BJ (cell line): ENCODE data around the gene KIF15. TPM values are rescaled to one million over a fixed set of nuclear protein-coding genes. Genes with fewer than 3 reads are reported as not detected.

Experiments used
- CTCF ChIA-PET: fragments of 350-600 bp; formaldehyde crosslinking; extraction: SDS; loops from one replicate; lab custom pipeline; 2021; ENCODE audit warnings: antibody characterized with exemption, inconsistent platforms; lab: Yijun Ruan, JAX
- POLR2A ChIA-PET: fragments of 300-600 bp; sonication (Branson Sonifier 250); formaldehyde crosslinking; extraction: SDS; loops from one replicate; lab custom pipeline; 2021; ENCODE audit warnings: antibody characterized with exemption; lab: Charles Lee
- DNase-seq: peaks from one replicate; pipeline ENCODE4 v3.0.0-alpha.2; 2011; ENCODE audit warnings: low read depth
- H3K27me3 ChIP-seq: 2 replicates; pipeline ENCODE4 v1.6.0; 2011; ENCODE audit warnings: low read length; ENCODE audit not compliant: control insufficient read depth, insufficient read depth
- H3K36me3 ChIP-seq: 2 replicates; pipeline ENCODE4 v1.5.1; 2011; ENCODE audit warnings: low read length; ENCODE audit not compliant: control insufficient read depth, insufficient read depth
- H3K4me3 ChIP-seq: 2 replicates; pipeline ENCODE4 v1.5.1; 2011; ENCODE audit warnings: low read depth, mild to moderate bottlenecking, control low read depth, low read length
- polyA plus RNA-seq: library from polyadenylated mRNA; depleted of rRNA; stranded (reverse); fragments of >200 nt; gene quantifications from 2 replicates; pipeline ENCODE4 v1.2.3, GENCODE V29; 2011
- TF ChIP-seq, protein P1 (sequence below): IDR thresholded peaks from 2 replicates; pipeline ENCODE4 v1.5.1; 2011; ENCODE audit warnings: low read depth, mild to moderate bottlenecking, control low read depth, inconsistent platforms, low read length, moderate library complexity; ENCODE audit not compliant: insufficient read depth

Gene KIF15
- polyA plus RNA-seq, 1 experiment: 2.0 TPM

DNA sequence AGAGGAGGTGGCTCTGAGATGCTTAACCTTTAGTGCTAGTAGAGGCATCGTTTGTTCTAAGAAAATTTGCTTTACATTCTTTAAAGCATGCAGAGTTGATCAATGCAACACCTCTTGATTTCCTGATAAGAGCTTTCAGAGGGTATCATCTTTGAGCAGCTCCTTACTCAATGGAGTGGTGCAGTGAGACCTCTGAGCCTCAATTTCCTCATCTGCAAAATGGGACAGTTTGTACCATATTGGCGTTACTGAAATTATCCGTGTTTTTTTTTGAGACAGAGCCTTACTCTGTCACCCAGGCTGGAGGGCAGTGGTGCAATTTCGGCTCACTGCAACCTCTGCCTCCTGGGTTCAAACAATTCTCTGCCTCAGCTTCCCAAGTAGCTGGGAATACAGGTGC, 98.5 kb downstream of the KIF15 start:
- no peak for DNase-seq
- ChIA-PET POLR2A (interaction anchor here (0.6 kb wide), 1 partner anchor 57 kb away, joined by 3 read pairs; no protein-coding TSS in a partner anchor), CTCF (no interaction called here)

DNA sequence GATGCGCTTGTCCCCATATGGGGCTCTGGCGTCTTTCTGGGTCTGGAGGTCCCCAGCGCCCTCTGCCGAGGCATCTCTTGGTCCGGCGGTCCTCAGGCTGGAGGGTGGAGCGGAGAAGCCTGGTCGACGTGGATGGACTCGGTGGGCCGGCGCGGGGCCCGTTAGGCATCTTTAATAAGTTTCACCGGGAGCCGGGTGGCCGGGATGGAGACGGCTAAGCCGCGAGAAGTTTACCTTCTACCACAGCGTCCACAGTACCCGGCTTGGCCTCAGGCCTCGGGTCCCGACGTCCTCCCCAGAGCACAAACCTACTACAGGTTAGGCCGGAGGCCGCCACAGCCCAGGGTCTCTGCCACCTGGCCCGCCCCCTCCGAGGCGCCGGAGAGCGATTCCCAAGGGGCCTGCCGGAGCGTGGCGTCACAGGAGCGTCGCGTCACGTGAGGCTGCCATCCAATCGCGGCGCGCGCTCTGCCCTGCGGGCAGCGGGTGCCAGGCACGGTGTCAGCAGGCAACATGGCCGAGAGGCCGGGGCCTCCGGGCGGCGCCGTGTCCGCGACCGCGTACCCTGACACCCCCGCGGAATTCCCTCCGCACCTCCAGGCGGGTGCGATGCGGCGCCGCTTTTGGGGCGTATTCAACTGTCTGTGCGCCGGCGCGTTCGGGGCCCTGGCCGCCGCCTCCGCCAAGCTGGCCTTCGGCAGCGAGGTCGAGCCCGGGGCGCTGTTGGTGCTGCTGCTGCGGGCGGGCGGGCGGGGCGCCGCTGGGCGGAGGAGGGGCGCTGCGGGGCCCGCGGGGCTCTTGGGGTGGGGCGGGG, 100.0 kb downstream of the KIF15 start, which contains the start of gene TMEM42:
Gene TMEM42 (plus strand): TSS at position 501 of the 814 bp plus-strand sequence. CDS start 13 bp downstream, at position 514.
- Histone ChIP-seq H3K4me3 (peak within 1 kb of the TSS; percentile 71), H3K27me3 (no peaks in the 10 kb centered on the region), H3K36me3 (peaks cover 3% of the 10 kb centered on the region)
- DNase-seq: peak; percentile 44
- TF ChIP-seq, protein P1, sequence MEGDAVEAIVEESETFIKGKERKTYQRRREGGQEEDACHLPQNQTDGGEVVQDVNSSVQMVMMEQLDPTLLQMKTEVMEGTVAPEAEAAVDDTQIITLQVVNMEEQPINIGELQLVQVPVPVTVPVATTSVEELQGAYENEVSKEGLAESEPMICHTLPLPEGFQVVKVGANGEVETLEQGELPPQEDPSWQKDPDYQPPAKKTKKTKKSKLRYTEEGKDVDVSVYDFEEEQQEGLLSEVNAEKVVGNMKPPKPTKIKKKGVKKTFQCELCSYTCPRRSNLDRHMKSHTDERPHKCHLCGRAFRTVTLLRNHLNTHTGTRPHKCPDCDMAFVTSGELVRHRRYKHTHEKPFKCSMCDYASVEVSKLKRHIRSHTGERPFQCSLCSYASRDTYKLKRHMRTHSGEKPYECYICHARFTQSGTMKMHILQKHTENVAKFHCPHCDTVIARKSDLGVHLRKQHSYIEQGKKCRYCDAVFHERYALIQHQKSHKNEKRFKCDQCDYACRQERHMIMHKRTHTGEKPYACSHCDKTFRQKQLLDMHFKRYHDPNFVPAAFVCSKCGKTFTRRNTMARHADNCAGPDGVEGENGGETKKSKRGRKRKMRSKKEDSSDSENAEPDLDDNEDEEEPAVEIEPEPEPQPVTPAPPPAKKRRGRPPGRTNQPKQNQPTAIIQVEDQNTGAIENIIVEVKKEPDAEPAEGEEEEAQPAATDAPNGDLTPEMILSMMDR: peak; percentile 51
- ChIA-PET CTCF (interaction anchor here (2.8 kb wide), 1 partner anchor 53 kb away, joined by 10 read pairs; no protein-coding TSS in a partner anchor), POLR2A (no interaction called here)

More for the DNA sequence above, 98.5 kb downstream of the KIF15 start:
- Histone ChIP-seq H3K36me3 (peaks cover 2% of the 10 kb centered on the region), H3K27me3 (no peaks in the 10 kb centered on the region), H3K4me3 (no peak overlapping the region)
- TF ChIP-seq, protein P1: no peak

DNA sequence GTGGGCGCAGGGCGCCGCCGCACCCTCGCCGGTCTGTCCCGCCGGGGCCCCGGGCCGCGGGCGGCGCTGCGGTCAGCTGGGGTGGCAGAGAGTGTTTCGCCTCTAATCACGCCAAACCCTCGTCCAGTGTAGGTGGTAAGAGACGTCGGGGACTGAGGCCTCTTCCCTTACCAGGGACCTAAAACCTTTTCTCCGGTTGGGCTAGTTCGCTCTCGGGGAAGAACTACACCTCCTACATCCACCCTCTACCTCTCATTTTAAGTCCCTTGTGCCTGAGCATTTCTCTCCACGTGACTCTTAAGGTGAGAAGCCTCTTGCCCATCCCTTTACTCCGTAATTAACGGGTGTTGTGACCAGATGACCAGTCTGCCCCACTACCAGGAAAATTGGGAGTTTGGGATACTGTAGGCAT, 100.6 kb downstream of the KIF15 start:
- ChIA-PET CTCF (interaction anchor here (2.8 kb wide), 1 partner anchor 52 kb away, joined by 10 read pairs; no protein-coding TSS in a partner anchor), POLR2A (interaction anchor here (0.8 kb wide), 1 partner anchor 52 kb away, joined by 16 read pairs; no protein-coding TSS in a partner anchor)
- no peak for DNase-seq
- peaks cover 3% of the 10 kb centered on the region for H3K36me3 ChIP-seq
- TF ChIP-seq, protein P1: no peak
- no peaks in the 10 kb centered on the region for H3K27me3 ChIP-seq
- peak overlapping the region; percentile 71 for H3K4me3 ChIP-seq

DNA sequence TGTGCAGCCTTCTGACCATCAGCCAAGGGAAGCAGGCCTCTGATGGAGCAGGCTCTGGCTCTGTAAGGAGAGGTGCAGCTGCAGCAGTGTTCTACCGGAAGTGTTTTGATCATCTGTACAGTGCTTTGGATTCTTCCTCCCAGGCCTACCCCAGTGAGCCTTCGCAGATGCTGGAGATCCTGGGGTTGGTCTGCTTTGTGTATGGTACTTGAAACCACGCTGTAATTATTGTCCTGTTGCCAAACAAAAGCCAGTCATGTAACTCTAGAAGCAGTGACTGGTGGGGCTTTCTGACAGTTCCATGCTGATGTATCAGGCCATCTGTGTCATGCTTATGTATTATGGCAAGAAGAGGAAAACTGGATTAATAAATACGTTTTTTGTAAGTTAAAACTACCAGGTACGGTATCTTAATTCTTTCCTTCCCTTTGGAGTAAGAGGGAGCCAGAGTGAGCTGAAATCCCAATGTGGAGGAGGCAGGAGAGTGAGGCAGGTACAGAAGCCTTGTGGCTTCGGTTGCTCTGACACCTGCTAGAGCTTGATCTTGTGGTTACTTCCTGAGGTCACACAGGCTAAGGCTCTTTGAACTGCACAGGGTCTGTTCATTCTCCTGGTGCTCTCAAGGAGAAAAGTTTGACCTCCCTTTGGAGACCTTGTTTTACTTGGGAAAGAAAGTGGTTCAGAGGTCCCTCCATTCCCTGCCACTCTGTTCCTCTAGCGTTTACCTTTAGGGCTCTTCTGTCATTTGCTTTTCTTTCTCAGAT, 103.9 kb downstream of the KIF15 start:
- POLR2A ChIA-PET: no interaction called here
- no peak for DNase-seq

More for the DNA sequence above, 103.9 kb downstream of the KIF15 start:
- Histone ChIP-seq H3K27me3 (no peaks in the 10 kb centered on the region), H3K4me3 (no peak overlapping the region), H3K36me3 (peaks cover 3% of the 10 kb centered on the region)
- CTCF ChIA-PET: interaction anchor here (1.3 kb wide), 1 partner anchor 12 kb away, joined by 3 read pairs; no protein-coding TSS in a partner anchor
- TF ChIP-seq, protein P1: no peak
